H1 (cell line): ENCODE data around the gene AK8. TPM values are rescaled to one million over a fixed set of nuclear protein-coding genes. Genes with fewer than 3 reads are reported as not detected.

Experiments used
- GTF2F1 ChIP-seq: IDR thresholded peaks from 2 replicates; pipeline ENCODE4 v1.6.1; 2012; ENCODE audit warnings: low read depth, low read length, improper control_type of control experiment, borderline replicate concordance
- polyA plus RNA-seq, 7 experiments: library from polyadenylated mRNA; depleted of rRNA in 3 of 7; stranded (reverse) in 5 of 7; unstranded in 2 of 7; fragments of >200 nt in 5 of 7; fragments of 200-250 nt in 2 of 7; gene quantifications; 1 replicate in 5 of 7; 2 replicates in 1 of 7; 4 replicates in 1 of 7; pipeline versions ENCODE4 v1.2.1 to v1.2.3, GENCODE V29; 2011 to 2013; ENCODE audit warnings: missing spikeins in 2 of 7, mixed read lengths in 2 of 7
- total RNA-seq: library from RNA; stranded (reverse); fragmentation: NEBNext Ultra II Directional; extraction: Animal tissue kit (Norgen Biotek cat#: 25700); gene quantifications from 2 replicates; pipeline ENCODE4 v1.2.1, GENCODE V29; 2021
- TF ChIP-seq, protein P1 (sequence below): fragments of 300-600 bp; sonication (generic); IDR thresholded peaks from 2 replicates; pipeline ENCODE4 v1.7.1; 2012; ENCODE audit warnings: low read length, moderate library complexity, mild to moderate bottlenecking, inconsistent platforms; ENCODE audit not compliant: insufficient replicate concordance
- TF ChIP-seq, protein P2 (sequence below), 3 experiments: IDR thresholded peaks; 1 replicate in 2 of 3; 2 replicates in 1 of 3; pipeline versions ENCODE4 v1.5.1 to v1.6.1; 2011; ENCODE audit warnings: low read length in 3 of 3, mild to moderate bottlenecking in 3 of 3, inconsistent platforms in 2 of 3, low read depth in 1 of 3, moderate library complexity in 1 of 3; ENCODE audit not compliant: insufficient read depth in 1 of 3; ENCODE audit errors: control extremely low read depth in 1 of 3
- TF ChIP-seq, protein P3 (sequence below): IDR thresholded peaks from 2 replicates; pipeline ENCODE4 v1.6.1; 2012; ENCODE audit warnings: inconsistent platforms
- TF ChIP-seq, protein P4 (sequence below): IDR thresholded peaks from 2 replicates; pipeline ENCODE4 v1.6.1; 2011; ENCODE audit warnings: low read length, improper control_type of control experiment

Gene AK8
- total and polyA plus RNA-seq, 2 of the 8 experiments (the other 6 are each of a cell fraction or from before 2014, with no cell fraction given) = 0.35 to 0.48 TPM

DNA sequence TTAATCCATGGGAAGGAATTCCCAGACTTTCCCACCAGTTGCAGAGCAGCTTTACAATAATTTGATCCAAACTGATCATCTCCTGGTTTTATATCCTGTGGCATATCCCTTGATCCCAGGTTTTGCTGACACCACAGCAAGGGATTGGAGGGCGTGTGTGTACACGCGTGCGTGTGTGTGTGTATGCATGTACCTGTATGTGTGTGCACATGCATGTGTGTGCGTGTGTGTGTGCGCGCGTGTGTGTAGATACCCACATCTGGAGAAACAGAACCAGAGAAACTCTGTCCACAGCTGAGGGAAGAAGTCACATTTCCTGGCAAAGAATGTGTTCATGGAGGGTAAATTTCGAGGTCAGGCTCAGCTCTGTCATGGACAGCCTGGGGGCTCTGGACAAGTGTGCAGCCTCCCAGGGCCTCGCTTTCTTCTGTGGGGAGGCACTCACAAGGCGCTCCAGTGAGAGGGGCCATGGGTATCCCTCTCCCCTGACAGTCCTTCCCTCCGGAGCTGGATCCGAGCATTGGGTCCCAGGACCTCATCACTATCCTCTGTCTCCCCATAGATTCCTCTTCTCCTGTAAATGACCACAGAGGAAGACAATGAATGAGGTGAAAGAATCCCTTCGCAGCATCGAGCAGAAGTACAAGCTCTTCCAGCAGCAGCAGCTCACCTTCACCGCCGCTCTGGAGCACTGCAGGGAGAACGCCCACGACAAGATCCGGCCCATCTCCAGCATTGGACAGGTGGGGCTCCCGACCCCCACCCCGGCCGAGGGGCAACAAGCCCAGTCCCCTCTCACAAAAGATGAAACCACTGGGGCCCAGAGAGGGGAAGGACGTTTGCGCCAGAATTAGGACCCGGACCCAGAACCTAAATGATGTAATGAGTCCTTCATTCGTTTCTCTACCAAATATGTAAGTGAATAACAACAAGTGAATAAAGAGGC is 5.5 kb upstream of the AK8 start (continued):
- TF ChIP-seq, protein P1, sequence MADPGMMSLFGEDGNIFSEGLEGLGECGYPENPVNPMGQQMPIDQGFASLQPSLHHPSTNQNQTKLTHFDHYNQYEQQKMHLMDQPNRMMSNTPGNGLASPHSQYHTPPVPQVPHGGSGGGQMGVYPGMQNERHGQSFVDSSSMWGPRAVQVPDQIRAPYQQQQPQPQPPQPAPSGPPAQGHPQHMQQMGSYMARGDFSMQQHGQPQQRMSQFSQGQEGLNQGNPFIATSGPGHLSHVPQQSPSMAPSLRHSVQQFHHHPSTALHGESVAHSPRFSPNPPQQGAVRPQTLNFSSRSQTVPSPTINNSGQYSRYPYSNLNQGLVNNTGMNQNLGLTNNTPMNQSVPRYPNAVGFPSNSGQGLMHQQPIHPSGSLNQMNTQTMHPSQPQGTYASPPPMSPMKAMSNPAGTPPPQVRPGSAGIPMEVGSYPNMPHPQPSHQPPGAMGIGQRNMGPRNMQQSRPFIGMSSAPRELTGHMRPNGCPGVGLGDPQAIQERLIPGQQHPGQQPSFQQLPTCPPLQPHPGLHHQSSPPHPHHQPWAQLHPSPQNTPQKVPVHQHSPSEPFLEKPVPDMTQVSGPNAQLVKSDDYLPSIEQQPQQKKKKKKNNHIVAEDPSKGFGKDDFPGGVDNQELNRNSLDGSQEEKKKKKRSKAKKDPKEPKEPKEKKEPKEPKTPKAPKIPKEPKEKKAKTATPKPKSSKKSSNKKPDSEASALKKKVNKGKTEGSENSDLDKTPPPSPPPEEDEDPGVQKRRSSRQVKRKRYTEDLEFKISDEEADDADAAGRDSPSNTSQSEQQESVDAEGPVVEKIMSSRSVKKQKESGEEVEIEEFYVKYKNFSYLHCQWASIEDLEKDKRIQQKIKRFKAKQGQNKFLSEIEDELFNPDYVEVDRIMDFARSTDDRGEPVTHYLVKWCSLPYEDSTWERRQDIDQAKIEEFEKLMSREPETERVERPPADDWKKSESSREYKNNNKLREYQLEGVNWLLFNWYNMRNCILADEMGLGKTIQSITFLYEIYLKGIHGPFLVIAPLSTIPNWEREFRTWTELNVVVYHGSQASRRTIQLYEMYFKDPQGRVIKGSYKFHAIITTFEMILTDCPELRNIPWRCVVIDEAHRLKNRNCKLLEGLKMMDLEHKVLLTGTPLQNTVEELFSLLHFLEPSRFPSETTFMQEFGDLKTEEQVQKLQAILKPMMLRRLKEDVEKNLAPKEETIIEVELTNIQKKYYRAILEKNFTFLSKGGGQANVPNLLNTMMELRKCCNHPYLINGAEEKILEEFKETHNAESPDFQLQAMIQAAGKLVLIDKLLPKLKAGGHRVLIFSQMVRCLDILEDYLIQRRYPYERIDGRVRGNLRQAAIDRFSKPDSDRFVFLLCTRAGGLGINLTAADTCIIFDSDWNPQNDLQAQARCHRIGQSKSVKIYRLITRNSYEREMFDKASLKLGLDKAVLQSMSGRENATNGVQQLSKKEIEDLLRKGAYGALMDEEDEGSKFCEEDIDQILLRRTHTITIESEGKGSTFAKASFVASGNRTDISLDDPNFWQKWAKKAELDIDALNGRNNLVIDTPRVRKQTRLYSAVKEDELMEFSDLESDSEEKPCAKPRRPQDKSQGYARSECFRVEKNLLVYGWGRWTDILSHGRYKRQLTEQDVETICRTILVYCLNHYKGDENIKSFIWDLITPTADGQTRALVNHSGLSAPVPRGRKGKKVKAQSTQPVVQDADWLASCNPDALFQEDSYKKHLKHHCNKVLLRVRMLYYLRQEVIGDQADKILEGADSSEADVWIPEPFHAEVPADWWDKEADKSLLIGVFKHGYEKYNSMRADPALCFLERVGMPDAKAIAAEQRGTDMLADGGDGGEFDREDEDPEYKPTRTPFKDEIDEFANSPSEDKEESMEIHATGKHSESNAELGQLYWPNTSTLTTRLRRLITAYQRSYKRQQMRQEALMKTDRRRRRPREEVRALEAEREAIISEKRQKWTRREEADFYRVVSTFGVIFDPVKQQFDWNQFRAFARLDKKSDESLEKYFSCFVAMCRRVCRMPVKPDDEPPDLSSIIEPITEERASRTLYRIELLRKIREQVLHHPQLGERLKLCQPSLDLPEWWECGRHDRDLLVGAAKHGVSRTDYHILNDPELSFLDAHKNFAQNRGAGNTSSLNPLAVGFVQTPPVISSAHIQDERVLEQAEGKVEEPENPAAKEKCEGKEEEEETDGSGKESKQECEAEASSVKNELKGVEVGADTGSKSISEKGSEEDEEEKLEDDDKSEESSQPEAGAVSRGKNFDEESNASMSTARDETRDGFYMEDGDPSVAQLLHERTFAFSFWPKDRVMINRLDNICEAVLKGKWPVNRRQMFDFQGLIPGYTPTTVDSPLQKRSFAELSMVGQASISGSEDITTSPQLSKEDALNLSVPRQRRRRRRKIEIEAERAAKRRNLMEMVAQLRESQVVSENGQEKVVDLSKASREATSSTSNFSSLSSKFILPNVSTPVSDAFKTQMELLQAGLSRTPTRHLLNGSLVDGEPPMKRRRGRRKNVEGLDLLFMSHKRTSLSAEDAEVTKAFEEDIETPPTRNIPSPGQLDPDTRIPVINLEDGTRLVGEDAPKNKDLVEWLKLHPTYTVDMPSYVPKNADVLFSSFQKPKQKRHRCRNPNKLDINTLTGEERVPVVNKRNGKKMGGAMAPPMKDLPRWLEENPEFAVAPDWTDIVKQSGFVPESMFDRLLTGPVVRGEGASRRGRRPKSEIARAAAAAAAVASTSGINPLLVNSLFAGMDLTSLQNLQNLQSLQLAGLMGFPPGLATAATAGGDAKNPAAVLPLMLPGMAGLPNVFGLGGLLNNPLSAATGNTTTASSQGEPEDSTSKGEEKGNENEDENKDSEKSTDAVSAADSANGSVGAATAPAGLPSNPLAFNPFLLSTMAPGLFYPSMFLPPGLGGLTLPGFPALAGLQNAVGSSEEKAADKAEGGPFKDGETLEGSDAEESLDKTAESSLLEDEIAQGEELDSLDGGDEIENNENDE = no peak
- TF ChIP-seq, protein P2, sequence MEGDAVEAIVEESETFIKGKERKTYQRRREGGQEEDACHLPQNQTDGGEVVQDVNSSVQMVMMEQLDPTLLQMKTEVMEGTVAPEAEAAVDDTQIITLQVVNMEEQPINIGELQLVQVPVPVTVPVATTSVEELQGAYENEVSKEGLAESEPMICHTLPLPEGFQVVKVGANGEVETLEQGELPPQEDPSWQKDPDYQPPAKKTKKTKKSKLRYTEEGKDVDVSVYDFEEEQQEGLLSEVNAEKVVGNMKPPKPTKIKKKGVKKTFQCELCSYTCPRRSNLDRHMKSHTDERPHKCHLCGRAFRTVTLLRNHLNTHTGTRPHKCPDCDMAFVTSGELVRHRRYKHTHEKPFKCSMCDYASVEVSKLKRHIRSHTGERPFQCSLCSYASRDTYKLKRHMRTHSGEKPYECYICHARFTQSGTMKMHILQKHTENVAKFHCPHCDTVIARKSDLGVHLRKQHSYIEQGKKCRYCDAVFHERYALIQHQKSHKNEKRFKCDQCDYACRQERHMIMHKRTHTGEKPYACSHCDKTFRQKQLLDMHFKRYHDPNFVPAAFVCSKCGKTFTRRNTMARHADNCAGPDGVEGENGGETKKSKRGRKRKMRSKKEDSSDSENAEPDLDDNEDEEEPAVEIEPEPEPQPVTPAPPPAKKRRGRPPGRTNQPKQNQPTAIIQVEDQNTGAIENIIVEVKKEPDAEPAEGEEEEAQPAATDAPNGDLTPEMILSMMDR (IDR thresholded peaks at IDR 0.05; ENCODE audit: control extremely low read depth in 1 of 3, insufficient read depth in 1 of 3, low read depth in 1 of 3, low read length in 3 of 3) = no peak
- TF ChIP-seq, protein P3, sequence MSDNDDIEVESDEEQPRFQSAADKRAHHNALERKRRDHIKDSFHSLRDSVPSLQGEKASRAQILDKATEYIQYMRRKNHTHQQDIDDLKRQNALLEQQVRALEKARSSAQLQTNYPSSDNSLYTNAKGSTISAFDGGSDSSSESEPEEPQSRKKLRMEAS = no peak
- TF ChIP-seq GTF2F1 = no peak
- TF ChIP-seq, protein P4, sequence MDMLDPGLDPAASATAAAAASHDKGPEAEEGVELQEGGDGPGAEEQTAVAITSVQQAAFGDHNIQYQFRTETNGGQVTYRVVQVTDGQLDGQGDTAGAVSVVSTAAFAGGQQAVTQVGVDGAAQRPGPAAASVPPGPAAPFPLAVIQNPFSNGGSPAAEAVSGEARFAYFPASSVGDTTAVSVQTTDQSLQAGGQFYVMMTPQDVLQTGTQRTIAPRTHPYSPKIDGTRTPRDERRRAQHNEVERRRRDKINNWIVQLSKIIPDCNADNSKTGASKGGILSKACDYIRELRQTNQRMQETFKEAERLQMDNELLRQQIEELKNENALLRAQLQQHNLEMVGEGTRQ = no peak
